GM19372 (cell line): Measurements from ENCODE around the gene SUPT7L.
"Not testable (repeated sequence)": the region's sequence is repeated elsewhere in the genome, so short reads cannot be mapped to it uniquely, and the experiment has no call there.

Experiments
- ATAC-seq: cut with Tn5 transposase; IDR thresholded peaks from one replicate; pipeline ENCODE4 v1.9.1; 2021; ENCODE audit warnings: mild to moderate bottlenecking, low read depth, moderate library complexity; ENCODE audit not compliant: unreplicated experiment

Gene SUPT7L

GRCh38 chr2:27640722-27641245 is 22.6 kb downstream of the SUPT7L start:
- no peak for ATAC-seq

DNA sequence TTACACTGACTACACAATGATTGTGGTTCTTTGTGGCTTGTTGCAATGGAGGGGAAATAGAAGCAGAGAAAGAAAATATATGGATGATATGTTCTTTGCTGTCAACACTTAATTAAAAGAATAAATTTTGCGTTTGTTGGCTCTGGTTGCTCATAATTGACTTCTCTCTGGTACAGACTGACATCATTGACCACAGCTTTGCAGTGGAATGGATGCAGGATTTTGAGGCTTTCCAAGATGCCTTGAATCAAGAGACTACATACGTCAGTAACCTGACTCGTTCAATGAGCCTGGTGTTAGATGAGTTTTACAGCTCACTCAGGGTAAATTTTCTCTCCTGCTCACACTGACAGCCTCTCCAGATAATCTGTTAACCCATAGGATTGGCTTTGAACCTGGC is 24.7 kb downstream of the SUPT7L start:
- no peak for ATAC-seq

DNA sequence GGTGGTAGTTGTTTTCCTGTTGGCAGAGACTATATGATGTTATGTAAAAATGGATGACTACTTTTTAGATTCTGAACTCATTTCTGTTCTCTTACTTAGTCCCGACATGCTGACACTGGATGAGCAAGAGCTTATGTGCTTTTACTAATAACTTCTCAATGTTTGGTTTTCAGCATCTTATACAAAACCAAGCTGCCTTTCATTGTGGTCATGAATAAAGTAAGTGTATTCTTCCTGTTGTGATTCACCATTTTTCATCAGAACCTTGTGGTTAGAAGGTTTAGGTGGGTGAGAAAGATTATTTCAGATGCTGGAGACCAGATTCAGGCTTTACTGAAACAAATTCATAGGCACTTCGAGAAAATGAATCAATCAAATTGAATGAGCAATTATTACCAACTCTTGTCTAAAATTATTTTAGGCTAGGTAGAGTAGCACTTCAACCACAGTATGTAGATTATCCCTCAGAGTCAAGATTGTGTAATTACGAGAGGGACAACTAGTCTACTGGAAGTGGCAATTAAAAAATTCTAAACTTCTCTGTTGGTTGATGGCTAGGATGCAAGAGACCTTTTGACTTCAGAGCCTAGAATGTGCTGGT is 25.3 kb downstream of the SUPT7L start:
- ATAC-seq, result no peak

- ATAC-seq, result no peak
These were observed 26.6 kb downstream of the SUPT7L start for GRCh38 chr2:27636766-27637165.

DNA sequence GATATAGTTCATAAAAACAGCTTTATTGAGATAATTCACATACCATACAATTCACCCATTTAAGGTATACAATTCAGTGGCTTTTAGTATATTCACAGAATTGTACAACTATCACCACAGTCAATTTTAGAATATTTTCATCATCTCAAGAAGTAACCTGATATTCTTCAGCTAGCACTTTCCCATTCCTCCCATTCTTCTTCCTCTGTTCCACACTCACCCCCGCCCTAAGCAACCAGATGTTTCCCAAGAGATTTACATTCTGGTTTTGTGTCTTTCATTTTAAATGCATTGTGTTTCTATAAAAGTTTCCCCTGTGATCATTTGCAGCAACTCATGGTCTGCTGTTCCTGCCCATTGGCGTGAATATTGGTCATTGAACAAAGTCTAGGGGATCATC is 29.1 kb downstream of the SUPT7L start:
- no peak for ATAC-seq

DNA sequence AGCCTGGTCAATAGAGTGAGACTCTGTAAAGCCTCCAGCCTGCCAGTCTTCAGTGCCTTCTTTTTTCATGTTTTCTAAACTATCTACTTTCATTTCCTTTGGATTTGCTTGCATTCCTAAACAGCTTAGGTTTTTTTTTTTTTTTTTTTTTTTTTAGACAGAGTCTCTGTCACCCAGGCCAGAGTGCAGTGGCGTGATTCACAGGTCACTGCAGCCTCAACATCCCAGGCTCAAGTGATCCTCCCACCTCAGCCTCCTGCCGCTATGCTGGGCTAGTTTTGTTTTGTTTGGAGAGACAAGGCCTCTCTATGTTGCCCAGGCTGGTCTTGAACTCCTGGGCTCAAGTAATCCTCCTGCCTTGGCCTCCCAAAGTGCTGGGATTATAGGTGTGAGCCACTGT is 33.2 kb downstream of the SUPT7L start:
- not testable (repeated sequence) for ATAC-seq

GRCh38 chr2:27628767-27629709 is 34.4 kb downstream of the SUPT7L start, which contains the start of the genes CCDC121 and GPN1:
Gene CCDC121, minus strand, starts transcription at chr2:27629012. Its CDS starts 1,213 bp downstream, at chr2:27627799.
Gene GPN1, plus strand, starts transcription at chr2:27629050. Its CDS starts 9 bp downstream, at chr2:27629059.
- ATAC-seq, result peak; percentile 92

- peak; percentile 29 for ATAC-seq
These were observed 35.2 kb downstream of the SUPT7L start for GRCh38 chr2:27627963-27628766.

DNA sequence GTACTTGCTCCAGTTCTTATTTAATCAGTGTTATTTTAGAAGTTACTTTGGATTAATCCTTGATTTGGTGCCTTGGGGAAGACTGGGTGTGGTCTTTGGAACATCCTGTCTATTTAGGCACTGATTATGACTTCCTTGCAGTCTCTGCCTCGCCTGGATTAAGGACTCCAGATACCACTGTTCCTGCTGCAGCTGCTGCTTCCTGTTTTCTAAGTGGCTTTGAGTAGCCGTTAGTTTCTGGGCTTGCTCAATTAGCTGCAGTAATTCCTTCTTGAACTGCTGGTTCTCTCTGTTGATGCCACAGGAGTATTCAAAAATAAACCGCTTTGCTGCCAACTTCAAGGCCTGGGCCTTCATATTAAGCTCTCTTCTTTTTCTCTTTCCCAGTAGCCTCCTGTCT is 36.5 kb downstream of the SUPT7L start:
- not testable (repeated sequence) for ATAC-seq

GRCh38 chr2:27626323-27626722 is 37.1 kb downstream of the SUPT7L start:
- ATAC-seq, result not testable (repeated sequence)

- ATAC-seq, result no peak
These were observed 38.5 kb downstream of the SUPT7L start for GRCh38 chr2:27624943-27625342.

DNA sequence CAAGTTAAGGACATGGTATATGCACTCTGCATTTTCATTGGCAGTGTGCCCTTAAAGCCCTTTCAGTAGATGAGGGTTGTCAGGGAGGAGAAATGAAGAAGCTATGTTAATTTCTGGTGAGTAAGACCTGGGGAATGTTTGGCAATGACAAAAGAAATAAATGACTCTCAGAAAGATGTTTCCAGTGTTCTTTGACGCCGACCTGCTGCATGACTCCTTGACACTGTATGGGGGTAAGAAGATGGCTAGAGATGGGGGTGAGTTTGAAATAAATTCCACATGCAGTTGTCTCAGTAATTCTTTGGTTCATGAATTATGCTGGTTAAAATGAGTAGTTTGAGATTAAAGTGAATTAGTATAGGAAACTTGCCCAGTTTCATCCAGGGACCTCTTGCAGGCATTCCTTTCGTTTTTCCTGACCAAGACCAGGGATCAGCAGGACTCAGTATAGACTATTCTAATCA is 40.5 kb downstream of the SUPT7L start:
- ATAC-seq, result no peak

- ATAC-seq, result no peak
These were observed 41.9 kb downstream of the SUPT7L start for GRCh38 chr2:27621524-27621923.

DNA sequence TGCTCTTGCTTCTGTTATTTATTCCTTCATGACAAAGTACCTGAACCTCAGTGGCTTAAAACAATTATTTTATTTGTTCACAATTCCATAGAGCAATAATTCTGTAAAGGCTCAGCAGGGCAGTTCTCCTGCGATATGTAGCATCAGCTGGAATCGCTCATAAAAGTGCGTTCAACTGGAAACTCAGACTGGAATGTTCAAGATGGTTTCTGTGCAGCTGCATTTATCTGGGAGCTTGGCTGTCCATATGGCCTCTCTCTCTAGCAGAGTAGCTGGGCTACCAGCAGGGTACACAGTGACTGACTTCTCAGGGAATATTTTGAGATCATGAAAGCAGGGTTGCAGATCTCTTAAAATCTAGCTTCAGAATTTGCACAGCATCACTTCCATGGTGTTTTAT is 48.1 kb downstream of the SUPT7L start:
- ATAC-seq, result no peak

- ATAC-seq, result no peak
These were observed 49.4 kb downstream of the SUPT7L start for GRCh38 chr2:27613985-27614384.

DNA sequence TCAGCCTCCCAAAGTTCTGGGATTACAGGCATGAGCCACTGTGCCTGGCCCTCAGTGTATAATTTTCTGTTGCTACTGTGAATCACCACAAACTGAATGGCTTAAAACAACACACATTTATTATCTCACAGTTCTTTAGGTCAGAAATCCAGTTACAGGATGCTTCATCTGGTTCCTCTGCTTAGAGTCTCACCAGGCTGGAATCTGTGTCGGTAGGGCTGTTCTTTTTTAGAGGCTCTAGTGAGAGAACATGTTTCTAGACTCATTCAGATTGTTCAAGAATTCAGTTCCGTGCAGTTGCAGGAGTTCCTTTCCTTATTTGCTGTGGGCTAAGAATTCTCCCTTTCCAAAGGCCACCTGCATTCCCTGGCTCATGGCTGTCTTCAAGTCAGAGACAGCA is 56.8 kb downstream of the SUPT7L start:
- ATAC-seq, result no peak
